Measurements from ENCODE around the gene FBLIM1. TPM values are rescaled to one million over a fixed set of nuclear protein-coding genes. Genes with fewer than 3 reads are reported as not detected.

Gene FBLIM1
- total RNA-seq, 4 donors from 2014 or later: 11.4 to 28.0 (median 25.9) TPM

- no peak for DNase-seq
- 82 to 83% methylated on average over 11 of the region's 11 CpGs for WGBS, 2 donors
- Histone ChIP-seq H3K9me3 (no peaks in the 10 kb centered on the region), H3K36me3 (peaks cover 40 to 48% of the 10 kb centered on the region in 2 donors), H3K27me3 (no peaks in the 10 kb centered on the region), H3K4me3 (replicated peaks in 1 of 3) (no peak overlapping the region), H3K4me1 (peaks cover 15% of the 10 kb centered on the region in 2 donors), H3K27ac (no peak overlapping the region)
- no peak for TF ChIP-seq POLR2A (IDR thresholded peaks at IDR 0.05)
- no peak for TF ChIP-seq CTCF (IDR thresholded peaks at IDR 0.05)
- intact Hi-C loops (cut with DNase I): no loop called here
These were observed 41.0 kb upstream of the FBLIM1 start for GRCh38 chr1:15717418-15718125.

- DNase-seq: no peak
- no peak overlapping the region for H3K27ac ChIP-seq
- intact Hi-C loops (cut with DNase I): no loop called here
- peaks cover 15% of the 10 kb centered on the region in 2 donors for H3K4me1 ChIP-seq
- WGBS, 2 donors: 92 to 96% methylated on average over 4 to 8 of the region's 8 CpGs
- H3K4me3 ChIP-seq (replicated peaks in 1 of 3): no peak overlapping the region
- no peak for TF ChIP-seq POLR2A (IDR thresholded peaks at IDR 0.05)
- no peak for TF ChIP-seq CTCF (IDR thresholded peaks at IDR 0.05)
- H3K9me3 ChIP-seq: no peaks in the 10 kb centered on the region
- peaks cover 40 to 48% of the 10 kb centered on the region in 2 donors for H3K36me3 ChIP-seq
- H3K27me3 ChIP-seq: no peaks in the 10 kb centered on the region
These were observed 40.4 kb upstream of the FBLIM1 start for GRCh38 chr1:15718199-15718601.

- Histone ChIP-seq H3K9me3 (no peaks in the 10 kb centered on the region), H3K27me3 (no peaks in the 10 kb centered on the region), H3K4me3 (replicated peaks in 1 of 3) (no peak overlapping the region), H3K36me3 (peaks cover 40 to 48% of the 10 kb centered on the region in 2 donors), H3K4me1 (peaks cover 7 to 8% of the 10 kb centered on the region in 2 donors), H3K27ac (no peak overlapping the region)
- TF ChIP-seq POLR2A (IDR thresholded peaks at IDR 0.05): no peak
- intact Hi-C loops (cut with DNase I): no loop called here
- no peak for DNase-seq
- 94 to 96% methylated on average over 12 of the region's 12 CpGs for WGBS, 2 donors
These were observed 39.0 kb upstream of the FBLIM1 start for GRCh38 chr1:15719381-15720120.

- Histone ChIP-seq H3K27ac (no peak overlapping the region), H3K4me1 (no peaks in the 10 kb centered on the region), H3K27me3 (no peaks in the 10 kb centered on the region), H3K4me3 (replicated peaks in 1 of 3) (no peak overlapping the region), H3K9me3 (no peaks in the 10 kb centered on the region), H3K36me3 (peaks cover 46 to 58% of the 10 kb centered on the region in 2 donors)
- 95 to 100% methylated on average over 3 of the region's 3 CpGs for WGBS, 2 donors
- no peak for TF ChIP-seq CTCF (IDR thresholded peaks at IDR 0.05)
- TF ChIP-seq POLR2A (IDR thresholded peaks at IDR 0.05): no peak
- intact Hi-C loops (cut with DNase I): no loop called here
- DNase-seq: no peak
These were observed 37.7 kb upstream of the FBLIM1 start for GRCh38 chr1:15720861-15721260.

GRCh38 chr1:15722411-15722810, 36.2 kb upstream of the FBLIM1 start:
- Histone ChIP-seq H3K4me1 (no peaks in the 10 kb centered on the region), H3K4me3 (replicated peaks in 1 of 3) (no peak overlapping the region), H3K27me3 (no peaks in the 10 kb centered on the region), H3K36me3 (peaks cover 50 to 59% of the 10 kb centered on the region in 2 donors), H3K27ac (no peak overlapping the region), H3K9me3 (no peaks in the 10 kb centered on the region)
- 95 to 97% methylated on average over 4 of the region's 4 CpGs for WGBS, 2 donors
- DNase-seq: no peak
- intact Hi-C loops (cut with DNase I): no loop called here
- TF ChIP-seq POLR2A (IDR thresholded peaks at IDR 0.05) (no peak), CTCF (IDR thresholded peaks at IDR 0.05) (no peak)

All from thyroid gland (tissue), 4 donors.